ENCODE data around the gene MEAK7. TPM values are rescaled to one million over a fixed set of nuclear protein-coding genes. Genes with fewer than 3 reads are reported as not detected.
A peak's percentile ranks its signal among the peaks of the same experiment; 100 is the strongest.

MEAK7 gene
- total RNA-seq, 4 donors from 2014 or later: 20.3 to 29.1 (median 21.8) TPM

DNA sequence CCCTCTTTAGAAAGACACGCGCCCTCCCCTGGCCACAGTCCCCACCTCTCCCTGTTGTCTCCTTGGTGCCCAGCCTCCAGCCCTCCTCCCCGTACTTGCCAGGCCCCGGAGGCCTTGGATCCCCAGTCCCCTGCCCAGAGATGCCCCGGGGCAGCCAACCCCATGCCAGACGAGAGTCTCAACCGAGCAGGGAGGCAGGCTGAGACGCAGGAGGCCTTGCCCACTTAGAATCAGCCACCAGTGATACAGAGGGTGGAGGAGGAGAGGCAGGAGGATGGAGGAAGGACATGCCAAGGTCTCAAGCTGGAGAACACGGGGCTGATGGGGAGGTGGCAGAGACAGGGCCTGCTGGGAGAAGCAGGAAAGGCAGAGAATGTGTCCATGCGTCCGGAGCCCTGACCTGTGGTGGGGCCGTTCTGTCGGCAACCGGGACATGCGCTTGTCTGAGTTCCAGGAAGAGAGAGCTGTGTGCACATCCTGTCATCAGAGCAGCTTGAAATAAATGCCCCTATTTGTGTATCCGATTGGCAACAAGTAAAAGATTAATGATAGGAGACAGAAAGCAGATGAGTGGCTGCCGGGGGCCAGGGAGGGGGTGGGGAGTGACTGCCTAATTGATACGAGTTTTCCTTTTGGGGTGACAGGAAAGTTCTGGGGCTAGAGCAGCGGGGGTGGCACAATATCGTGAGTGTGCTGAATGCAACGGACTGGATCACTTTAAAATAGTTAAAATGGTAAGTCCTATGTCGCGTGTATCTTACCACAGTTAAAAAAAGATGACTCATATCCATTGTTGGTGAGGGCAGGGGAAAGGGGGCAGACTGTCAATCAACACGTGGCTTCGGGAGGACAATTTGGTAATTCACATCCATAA lies 44.7 kb upstream of the MEAK7 start:
- no peaks in the 10 kb centered on the region for H3K36me3 ChIP-seq
- intact Hi-C loops (cut with DNase I; ENCODE audit: low total_unique reads): no loop called here
- WGBS, 2 donors (ENCODE audit: low coverage in 1 of 2): 54 to 75% methylated on average over 6 to 25 of the region's 25 CpGs
- peak overlapping the region; percentile 45 to 62 (median 58) for H3K27ac ChIP-seq
- in situ Hi-C loops (cut with MboI; ENCODE audit: low pct_ligation_motif_present in 1 of 4, low pct_unique_long_range_greater_than_20kb in 1 of 4, low sequenced_read_pairs in 3 of 4): no loop called here
- DNase-seq: no peak
- TF ChIP-seq EP300 (IDR thresholded peaks at IDR 0.05; ENCODE audit: low read depth) (no peak), POLR2AphosphoS5 (IDR thresholded peaks at IDR 0.05) (no peak), POLR2A (IDR thresholded peaks at IDR 0.05) (peak; percentile 47)
- TF ChIP-seq, protein P1, sequence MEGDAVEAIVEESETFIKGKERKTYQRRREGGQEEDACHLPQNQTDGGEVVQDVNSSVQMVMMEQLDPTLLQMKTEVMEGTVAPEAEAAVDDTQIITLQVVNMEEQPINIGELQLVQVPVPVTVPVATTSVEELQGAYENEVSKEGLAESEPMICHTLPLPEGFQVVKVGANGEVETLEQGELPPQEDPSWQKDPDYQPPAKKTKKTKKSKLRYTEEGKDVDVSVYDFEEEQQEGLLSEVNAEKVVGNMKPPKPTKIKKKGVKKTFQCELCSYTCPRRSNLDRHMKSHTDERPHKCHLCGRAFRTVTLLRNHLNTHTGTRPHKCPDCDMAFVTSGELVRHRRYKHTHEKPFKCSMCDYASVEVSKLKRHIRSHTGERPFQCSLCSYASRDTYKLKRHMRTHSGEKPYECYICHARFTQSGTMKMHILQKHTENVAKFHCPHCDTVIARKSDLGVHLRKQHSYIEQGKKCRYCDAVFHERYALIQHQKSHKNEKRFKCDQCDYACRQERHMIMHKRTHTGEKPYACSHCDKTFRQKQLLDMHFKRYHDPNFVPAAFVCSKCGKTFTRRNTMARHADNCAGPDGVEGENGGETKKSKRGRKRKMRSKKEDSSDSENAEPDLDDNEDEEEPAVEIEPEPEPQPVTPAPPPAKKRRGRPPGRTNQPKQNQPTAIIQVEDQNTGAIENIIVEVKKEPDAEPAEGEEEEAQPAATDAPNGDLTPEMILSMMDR (IDR thresholded peaks at IDR 0.05): no peak
- H3K4me3 ChIP-seq: no peak overlapping the region
- H3K27me3 ChIP-seq: no peaks in the 10 kb centered on the region
- peaks cover 0 to 7% (median 7%) of the 10 kb centered on the region in 4 donors for H3K4me1 ChIP-seq
- H3K9me3 ChIP-seq: no peaks in the 10 kb centered on the region

DNA sequence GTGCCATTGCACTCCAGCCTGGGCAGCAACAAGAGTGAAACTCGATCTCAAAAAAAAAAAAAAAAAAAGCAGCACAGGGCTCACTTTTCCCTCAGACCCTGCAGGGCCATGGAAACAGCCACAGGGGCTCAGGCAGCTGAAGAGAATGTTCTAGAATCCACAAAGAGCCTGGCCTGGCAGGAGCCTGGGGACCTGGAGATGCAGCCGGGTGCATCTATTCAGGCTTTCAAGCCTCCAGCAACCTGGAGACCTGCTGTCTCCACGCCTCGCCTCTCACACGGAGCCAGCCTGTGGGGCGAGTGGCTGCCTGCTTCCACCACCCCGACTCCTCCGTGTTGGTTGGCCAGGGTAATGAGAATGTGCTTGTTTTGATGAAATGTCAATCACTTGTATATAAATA lies 44.0 kb upstream of the MEAK7 start:
- TF ChIP-seq EP300 (IDR thresholded peaks at IDR 0.05; ENCODE audit: low read depth) (no peak), POLR2A (IDR thresholded peaks at IDR 0.05) (no peak), POLR2AphosphoS5 (IDR thresholded peaks at IDR 0.05) (no peak)
- TF ChIP-seq, protein P1 (IDR thresholded peaks at IDR 0.05): no peak
- no peaks in the 10 kb centered on the region for H3K36me3 ChIP-seq
- in situ Hi-C loops (cut with MboI; ENCODE audit: low pct_ligation_motif_present in 1 of 4, low pct_unique_long_range_greater_than_20kb in 1 of 4, low sequenced_read_pairs in 3 of 4): no loop called here
- H3K27ac ChIP-seq: peak overlapping the region in 3 of 4 donors; percentile 45 to 60 (median 57)
- 81% methylated on average over 8 of the region's 8 CpGs; no CpG with 5 or more reads in 1 of the 2 donors for WGBS, 2 donors (ENCODE audit: low coverage in 1 of 2)
- no peak for DNase-seq
- H3K27me3 ChIP-seq: no peaks in the 10 kb centered on the region
- no peaks in the 10 kb centered on the region for H3K9me3 ChIP-seq
- no peak overlapping the region for H3K4me3 ChIP-seq
- intact Hi-C loops (cut with DNase I; ENCODE audit: low total_unique reads): no loop called here
- H3K4me1 ChIP-seq: peaks cover 0 to 14% (median 9%) of the 10 kb centered on the region in 4 donors

DNA sequence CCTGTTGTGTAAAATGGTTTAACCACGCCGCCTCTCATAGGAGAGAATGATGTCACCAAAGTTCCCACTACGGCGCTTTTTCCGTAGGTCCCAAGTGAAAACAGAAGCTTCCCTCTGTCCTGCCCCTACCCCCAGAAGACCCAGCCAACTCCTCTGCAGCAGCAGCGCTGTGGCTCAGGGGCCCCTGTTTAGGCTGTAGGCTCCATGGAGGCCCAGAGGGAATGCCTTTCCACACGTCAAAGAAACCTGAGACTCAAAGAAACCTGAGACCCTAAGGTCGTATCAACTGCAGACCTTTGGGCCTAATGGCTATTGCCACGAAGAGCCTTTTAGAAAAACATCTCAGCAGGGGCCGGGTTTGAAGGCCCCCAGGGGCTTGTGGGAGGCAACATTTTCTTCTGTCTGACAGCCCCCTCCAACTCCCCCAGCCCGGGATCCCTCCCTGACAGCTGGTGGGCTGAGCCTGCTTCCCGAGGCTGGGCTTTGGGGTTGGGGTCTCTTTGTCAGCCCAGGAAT lies 43.1 kb upstream of the MEAK7 start:
- Histone ChIP-seq H3K4me1 (peaks cover 0 to 14% (median 9%) of the 10 kb centered on the region in 4 donors), H3K4me3 (no peak overlapping the region), H3K9me3 (no peaks in the 10 kb centered on the region), H3K27me3 (no peaks in the 10 kb centered on the region), H3K36me3 (no peaks in the 10 kb centered on the region), H3K27ac (no peak overlapping the region)
- intact Hi-C loops (cut with DNase I; ENCODE audit: low total_unique reads): no loop called here
- WGBS, 2 donors (ENCODE audit: low coverage in 1 of 2): 60 to 72% methylated on average over 1 to 9 of the region's 12 CpGs
- DNase-seq: no peak
- in situ Hi-C loops (cut with MboI; ENCODE audit: low pct_ligation_motif_present in 1 of 4, low pct_unique_long_range_greater_than_20kb in 1 of 4, low sequenced_read_pairs in 3 of 4): no loop called here
- no peak for TF ChIP-seq POLR2A (IDR thresholded peaks at IDR 0.05)
- TF ChIP-seq EP300 (IDR thresholded peaks at IDR 0.05; ENCODE audit: low read depth): no peak
- TF ChIP-seq POLR2AphosphoS5 (IDR thresholded peaks at IDR 0.05): no peak
- TF ChIP-seq, protein P1 (IDR thresholded peaks at IDR 0.05): no peak

DNA sequence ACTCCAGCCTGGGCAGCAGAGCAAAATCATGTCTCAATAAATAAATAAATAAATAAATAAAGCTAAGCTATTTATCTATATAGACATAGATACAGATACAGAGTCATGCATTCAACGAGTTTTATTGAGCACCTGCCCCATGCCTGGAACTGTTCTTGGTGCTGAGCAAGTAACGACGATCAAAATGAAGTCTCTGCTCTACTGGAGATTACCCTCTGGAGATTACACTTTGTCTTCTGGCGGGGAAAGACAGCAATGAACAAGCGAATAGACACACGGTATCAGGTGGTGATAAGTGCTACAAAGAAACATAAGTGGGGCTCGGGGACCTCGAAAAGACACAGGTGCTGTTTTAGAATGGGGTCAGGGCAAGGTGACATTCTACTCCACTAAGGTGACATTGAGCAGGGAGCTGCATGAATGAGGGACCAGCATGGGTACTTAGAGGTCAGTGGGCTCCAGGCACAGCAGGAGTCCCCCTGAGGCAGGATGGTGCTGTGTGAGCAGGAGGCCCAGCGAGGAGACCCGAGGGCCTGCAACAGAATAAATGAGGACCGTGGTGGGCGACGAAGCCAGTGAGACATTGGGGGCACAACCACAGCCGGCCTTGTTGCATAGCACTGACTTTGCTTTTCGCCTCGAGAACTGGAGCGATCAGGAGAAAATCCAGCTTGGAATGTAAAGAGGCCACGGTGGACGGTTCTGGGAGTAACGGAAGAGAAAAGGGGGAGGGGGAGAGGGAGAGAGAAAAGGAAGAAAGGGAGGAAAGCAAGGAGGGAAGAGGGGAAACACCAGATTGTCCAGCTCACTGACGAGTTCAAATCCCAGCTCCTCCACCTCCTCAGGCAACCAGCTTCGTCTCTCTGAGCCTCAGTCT lies 42.4 kb upstream of the MEAK7 start:
- DNase-seq: no peak
- no peaks in the 10 kb centered on the region for H3K36me3 ChIP-seq
- no peak overlapping the region for H3K27ac ChIP-seq
- TF ChIP-seq POLR2AphosphoS5 (IDR thresholded peaks at IDR 0.05): no peak
- TF ChIP-seq, protein P1 (IDR thresholded peaks at IDR 0.05): no peak
- TF ChIP-seq POLR2A (IDR thresholded peaks at IDR 0.05): no peak
- TF ChIP-seq EP300 (IDR thresholded peaks at IDR 0.05; ENCODE audit: low read depth): no peak
- H3K9me3 ChIP-seq: no peaks in the 10 kb centered on the region
- no peak overlapping the region for H3K4me3 ChIP-seq
- H3K27me3 ChIP-seq: no peaks in the 10 kb centered on the region
- peaks cover 0 to 14% (median 9%) of the 10 kb centered on the region in 4 donors for H3K4me1 ChIP-seq
- intact Hi-C loops (cut with DNase I; ENCODE audit: low total_unique reads) (no loop called here), in situ Hi-C loops (cut with MboI; ENCODE audit: low pct_ligation_motif_present in 1 of 4, low pct_unique_long_range_greater_than_20kb in 1 of 4, low sequenced_read_pairs in 3 of 4) (no loop called here)
- 83 to 85% methylated on average over 16 to 22 of the region's 22 CpGs for WGBS, 2 donors (ENCODE audit: low coverage in 1 of 2)

Measured in transverse colon (tissue), 4 donors.